Retinal pigment epithelial cell (primary cell): ENCODE results near the gene C1orf210.

Experiments
- DNase-seq: peaks from one replicate; pipeline ENCODE4 v3.0.0-alpha.2; 2010; ENCODE audit warnings: low read depth
- H3K4me3 ChIP-seq: 2 replicates; pipeline ENCODE4 v1.5.1; 2011; ENCODE audit warnings: mild to moderate bottlenecking, low read length, control low read depth, moderate library complexity
- CTCF ChIP-seq: conservative IDR thresholded peaks from 2 replicates; pipeline ENCODE4 v1.5.1; 2011; ENCODE audit warnings: low read depth, low read length, control low read depth, inconsistent platforms

Gene C1orf210

DNA sequence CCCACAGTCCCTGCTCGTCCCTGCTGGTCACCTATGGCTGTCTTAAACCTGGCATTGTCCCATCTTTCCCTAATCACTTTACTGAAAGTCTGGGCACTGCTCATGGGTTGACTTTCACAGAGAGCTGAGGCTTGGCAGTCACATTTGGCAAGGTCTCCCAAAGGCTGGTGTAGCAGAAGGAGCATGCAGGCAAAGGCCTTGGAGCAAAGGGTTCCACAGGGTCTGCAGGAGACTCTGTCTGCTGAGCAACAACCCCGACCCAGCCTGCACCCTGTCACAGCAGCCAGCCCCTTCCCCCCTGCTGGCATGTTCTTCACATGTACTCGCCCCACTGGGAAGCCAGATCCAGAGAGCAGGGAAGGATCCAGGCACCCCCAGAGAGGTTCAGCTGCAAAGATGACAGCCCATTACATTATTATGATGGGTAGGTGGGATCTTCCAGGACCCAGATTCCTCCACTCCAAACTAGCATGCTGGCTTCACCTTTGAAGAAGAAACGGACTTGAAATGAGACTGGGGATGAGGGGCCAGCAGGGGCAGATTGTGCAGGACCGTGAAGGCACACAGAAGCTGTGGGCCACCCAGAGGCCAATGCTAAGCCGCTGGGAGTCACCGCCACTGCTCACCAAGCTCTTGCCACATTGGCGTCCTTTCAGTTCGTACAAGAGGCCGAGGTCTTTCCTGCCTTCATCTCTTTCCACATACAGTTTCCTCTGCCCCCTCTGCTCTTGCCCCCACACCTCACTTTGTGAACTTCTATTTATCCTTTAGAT, 29.8 kb downstream of the C1orf210 start:
- no peak overlapping the region for H3K4me3 ChIP-seq
- no peak for DNase-seq
- no peak for TF ChIP-seq CTCF

- DNase-seq: no peak
- no peak overlapping the region for H3K4me3 ChIP-seq
- TF ChIP-seq CTCF: no peak
These were observed 31.5 kb downstream of the C1orf210 start for GRCh38 chr1:43253876-43254275.

DNA sequence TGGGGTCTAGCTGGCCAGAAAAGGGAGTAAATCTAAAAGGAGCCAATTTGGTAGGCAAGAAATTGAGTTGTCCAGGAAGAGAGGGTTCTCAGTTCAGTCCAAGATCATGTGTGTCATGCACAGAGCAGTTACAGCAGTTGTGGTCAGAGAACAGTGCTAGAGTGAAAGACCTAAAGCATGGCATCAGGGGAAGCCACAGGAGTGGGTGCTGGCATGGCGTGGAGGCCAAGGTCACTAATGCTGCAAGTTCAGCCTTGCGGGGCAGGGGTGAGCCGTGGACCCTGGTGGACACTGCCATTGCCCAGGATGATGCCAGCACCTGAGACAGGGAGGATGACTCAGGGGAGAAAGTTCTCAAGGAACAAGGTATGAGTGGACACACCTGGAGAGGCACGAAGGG, 32.2 kb downstream of the C1orf210 start:
- TF ChIP-seq CTCF: no peak
- DNase-seq: no peak
- H3K4me3 ChIP-seq: no peak overlapping the region

DNA sequence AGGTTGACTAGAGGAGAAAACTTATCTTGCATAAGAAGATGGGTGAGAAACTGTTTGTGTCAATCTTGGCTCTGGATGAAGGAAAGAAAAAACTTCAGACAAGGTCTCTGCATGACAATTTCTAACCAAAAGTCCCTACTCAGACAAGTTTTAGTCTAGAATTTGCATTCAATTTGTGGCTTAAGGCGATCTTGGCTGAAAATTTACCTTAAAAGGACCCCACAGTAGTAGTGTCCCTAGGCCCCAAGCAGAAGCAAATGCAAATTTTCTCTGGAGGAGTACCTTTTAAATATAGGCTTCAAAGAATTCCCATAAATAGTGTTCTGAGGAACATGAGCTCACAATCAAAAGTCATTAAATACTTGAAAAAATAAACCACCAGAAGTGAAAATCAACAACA, 33.2 kb downstream of the C1orf210 start:
- TF ChIP-seq CTCF: no peak
- no peak for DNase-seq
- H3K4me3 ChIP-seq: no peak overlapping the region

GRCh38 chr1:43251024-43251423, 34.4 kb downstream of the C1orf210 start:
- no peak for TF ChIP-seq CTCF

GRCh38 chr1:43250351-43250761, 35.0 kb downstream of the C1orf210 start:
- no peak for DNase-seq
- TF ChIP-seq CTCF: no peak
- H3K4me3 ChIP-seq: no peak overlapping the region

More at GRCh38 chr1:43251024-43251423, 34.4 kb downstream of the C1orf210 start:
- no peak for DNase-seq
- H3K4me3 ChIP-seq: no peak overlapping the region

- TF ChIP-seq CTCF: no peak
- H3K4me3 ChIP-seq: no peak overlapping the region
These were observed 38.0 kb downstream of the C1orf210 start for GRCh38 chr1:43247256-43247921.

More at GRCh38 chr1:43247256-43247921, 38.0 kb downstream of the C1orf210 start:
- DNase-seq: no peak
